SH-SY5Y (cell line): ENCODE measurements around the gene POU5F1.

Experiments
- GATA2 ChIP-seq: IDR thresholded peaks from 2 replicates; pipeline ENCODE4 v1.6.1; 2011; ENCODE audit warnings: mild to moderate bottlenecking, low read depth, low read length
- GATA3 ChIP-seq: IDR thresholded peaks from 2 replicates; pipeline ENCODE4 v1.6.1; 2011; ENCODE audit warnings: low read depth, mild to moderate bottlenecking, low read length, moderate library complexity

DNA sequence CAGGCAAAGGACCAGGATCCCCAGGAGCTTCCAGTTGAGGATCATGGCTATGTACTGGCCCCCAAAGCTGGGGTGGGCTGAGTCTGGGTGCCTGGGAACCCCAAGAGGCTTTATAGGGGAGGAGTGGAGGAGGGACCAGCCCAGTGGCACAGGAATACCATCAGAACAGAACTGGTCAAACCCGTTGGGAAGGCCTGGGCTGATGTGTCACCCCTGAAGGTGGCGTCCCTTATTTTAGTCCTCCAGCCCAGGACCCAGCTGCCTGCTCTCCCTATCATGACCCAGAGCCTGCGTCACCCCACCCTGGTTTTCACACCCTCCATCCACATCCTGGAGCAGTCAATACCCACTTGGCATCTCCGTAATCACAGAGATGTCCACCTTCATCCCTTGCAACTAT is 31.5 kb downstream of the POU5F1 start, which contains the start of gene PSORS1C2:
- TF ChIP-seq GATA3 (no peak), GATA2 (no peak)
